T-helper 9 cell (primary cell): ENCODE measurements around the gene SH3RF2.
"Not testable (repeated sequence)": the region's sequence is repeated elsewhere in the genome, so short reads cannot be mapped to it uniquely, and the experiment has no call there.

Source experiments
- DNase-seq: peaks from one replicate; pipeline ENCODE4 v3.0.0-alpha.2; 2020

SH3RF2 gene

GRCh38 chr5:146098047-146098446 is 161.7 kb downstream of the SH3RF2 start:
- no peak for DNase-seq

DNA sequence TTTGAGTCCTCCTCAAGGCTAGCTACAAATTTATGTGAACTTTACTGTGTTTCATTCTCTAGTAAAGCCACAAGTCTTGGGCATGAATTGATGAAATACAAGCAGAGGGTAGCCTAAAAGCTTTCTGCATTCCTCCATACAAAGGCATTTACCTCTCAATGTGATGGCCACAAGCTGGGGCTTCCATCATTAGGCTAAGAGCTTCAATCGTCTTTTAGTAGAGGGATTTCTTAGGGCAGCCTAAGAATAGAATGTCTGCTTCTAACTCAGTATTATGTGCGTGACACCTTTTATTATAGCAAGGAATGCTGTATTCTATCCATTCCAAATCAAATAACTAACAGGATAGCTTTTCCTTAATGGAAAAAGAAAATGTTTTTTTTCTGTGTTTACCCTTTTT is 165.3 kb downstream of the SH3RF2 start:
- DNase-seq = no peak

DNA sequence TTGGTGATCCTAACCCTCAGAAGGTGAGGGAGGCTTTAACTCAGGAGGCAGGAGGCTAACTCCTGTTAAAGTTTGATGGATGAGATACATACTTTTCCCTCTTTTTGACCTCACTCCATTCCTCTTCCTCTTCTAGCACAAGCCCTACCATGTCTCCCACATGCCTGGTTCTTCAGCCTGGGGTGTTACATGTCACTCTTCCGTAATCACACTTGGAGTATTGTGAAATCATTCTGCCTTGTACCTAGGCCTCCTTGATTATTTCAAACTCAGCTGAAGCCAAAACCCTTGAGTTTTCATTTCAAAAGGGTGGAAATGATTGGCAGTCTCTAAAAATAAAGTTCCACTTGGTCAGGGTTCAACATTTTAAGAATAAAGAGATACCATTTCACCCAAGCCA is 167.2 kb downstream of the SH3RF2 start:
- DNase-seq = no peak

DNA sequence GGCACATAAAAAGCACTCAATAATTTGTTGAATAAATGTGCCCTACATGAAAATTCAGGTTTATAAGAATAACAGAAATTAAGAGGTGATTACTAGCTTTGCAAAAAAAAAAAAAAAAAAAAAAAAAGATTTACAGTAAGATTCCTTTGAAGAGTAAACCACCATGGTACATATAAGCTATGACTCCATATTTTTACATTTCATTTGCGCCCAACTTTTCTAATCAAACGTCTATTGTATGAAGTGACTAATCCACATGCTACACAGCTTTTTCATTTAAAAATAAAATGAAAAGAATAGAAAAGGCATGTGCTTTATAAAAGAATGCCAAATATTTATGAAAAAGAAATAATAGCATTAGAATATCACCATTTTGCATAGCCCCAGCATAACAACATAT is 169.1 kb downstream of the SH3RF2 start, which contains the start of gene PLAC8L1:
TSS of gene PLAC8L1 (minus strand) at position 101 of the 400 bp plus-strand sequence. CDS start 1,266 bp downstream, outside the sequence.
- DNase-seq = no peak

GRCh38 chr5:146107901-146108300 is 171.5 kb downstream of the SH3RF2 start:
- DNase-seq = no peak

DNA sequence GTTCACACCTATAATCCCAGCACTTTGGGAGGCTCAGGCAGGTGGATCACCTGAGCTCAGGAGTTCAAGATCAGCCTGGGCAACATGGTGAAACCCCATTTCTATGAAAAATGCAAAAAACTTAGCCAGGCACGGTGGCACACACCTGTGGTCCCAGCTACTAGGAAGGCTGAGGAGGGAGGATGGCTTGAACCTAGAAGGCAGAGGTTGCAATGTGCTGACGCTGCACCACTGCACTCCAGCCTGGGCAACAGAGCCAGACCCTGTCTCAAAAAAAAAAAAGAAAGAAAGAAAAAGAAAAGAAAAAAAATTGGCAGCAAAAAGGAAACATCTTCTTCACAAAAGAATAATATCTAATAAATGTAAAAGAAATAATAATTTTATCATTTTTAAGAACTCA is 172.5 kb downstream of the SH3RF2 start:
- not testable (repeated sequence) for DNase-seq

- DNase-seq = no peak
Observed at GRCh38 chr5:146109379-146109778, 173.0 kb downstream of the SH3RF2 start.

- no peak for DNase-seq
Observed at GRCh38 chr5:146111409-146111808, 175.0 kb downstream of the SH3RF2 start.

- DNase-seq = no peak
Observed at GRCh38 chr5:146112476-146112875, 176.1 kb downstream of the SH3RF2 start.
